K562 (cell line): Measurements from ENCODE around the gene LRRC9. TPM values are rescaled to one million over a fixed set of nuclear protein-coding genes. Genes with fewer than 3 reads are reported as not detected.

ENCODE experiments used
- ATAC-seq: fragments of 200-7000 bp; cut with Tn5 transposase; 3 replicates; pipeline ENCODE4 v1.9.1; 2020; ENCODE audit warnings: moderate library complexity
- BruUV-seq: library from RNA; stranded (reverse); fragments of 400-500 nt; replicated peaks from 2 replicates; lab custom pipeline; 2021; lab: Mats Ljungman, UMichigan
- CTCF ChIA-PET: fragments of 300-600 bp; formaldehyde crosslinking; extraction: SDS; loops from one replicate; lab custom pipeline; 2021; ENCODE audit warnings: low intra/inter-chr PET ratio; lab: Yijun Ruan, JAX
- POLR2A ChIA-PET: fragments of 300-600, 350-650 bp; sonication (Branson Sonifier 250); formaldehyde crosslinking; extraction: SDS; loops from one replicate; lab custom pipeline; 2021; ENCODE audit warnings: antibody characterized with exemption, inconsistent platforms; lab: Yijun Ruan, JAX
- DNase-seq, 4 experiments: peaks; one replicate each; pipeline versions ENCODE4 v3.0.0 to v3.0.0-alpha.2; 2011 to 2018; ENCODE audit warnings: low spot score in 3 of 4, mixed read lengths in 3 of 4; ENCODE audit errors: extremely low read depth in 1 of 4
- FAIRE-seq: peaks from 2 replicates; lab custom pipeline; 2011; peaks lifted over from hg19 to GRCh38; lab: Jason Lieb, UNC
- H2AFZ ChIP-seq: 2 replicates; pipeline ENCODE4 v1.6.0; 2011; ENCODE audit warnings: low read depth, low read length, control low read depth, inconsistent platforms
- H3K27ac ChIP-seq: fragments of 200-600 bp; 3 replicates; pipeline ENCODE4 v1.8.0; 2011; ENCODE audit warnings: low read depth, mild to moderate bottlenecking, control low read depth, inconsistent platforms, low read length, moderate library complexity, mixed read lengths; ENCODE audit errors: extremely low read depth
- H3K27me3 ChIP-seq, 2 experiments: fragments of 300-600 bp in 1 of 2; 2 replicates in 1 of 2; 3 replicates in 1 of 2; pipeline versions ENCODE4 v1.6.0 to v1.8.0; 2011; ENCODE audit warnings: inconsistent platforms in 2 of 2, low read length in 2 of 2, mild to moderate bottlenecking in 1 of 2, mixed read lengths in 1 of 2, moderate library complexity in 1 of 2; ENCODE audit not compliant: control insufficient read depth in 2 of 2, insufficient read depth in 2 of 2
- H3K36me3 ChIP-seq: fragments of 300-600 bp; 3 replicates; pipeline ENCODE4 v1.8.0; 2011; ENCODE audit warnings: mild to moderate bottlenecking, low read length, inconsistent platforms; ENCODE audit not compliant: control insufficient read depth, insufficient read depth
- H3K4me1 ChIP-seq, 2 experiments: fragments of 200-600 bp in 1 of 2; replicated peaks in 1 of 2; 2 replicates in 1 of 2; 3 replicates in 1 of 2; pipeline versions ENCODE4 v1.5.1 to v1.8.0; 2011; ENCODE audit warnings: inconsistent platforms in 2 of 2, low read length in 2 of 2, mild to moderate bottlenecking in 1 of 2, mixed read lengths in 1 of 2, moderate library complexity in 1 of 2; ENCODE audit not compliant: control insufficient read depth in 2 of 2, insufficient read depth in 2 of 2
- H3K4me2 ChIP-seq: 2 replicates; pipeline ENCODE4 v1.6.1; 2011; ENCODE audit warnings: low read length, control low read depth, inconsistent platforms, mixed read lengths; ENCODE audit not compliant: insufficient read depth
- H3K4me3 ChIP-seq: fragments of 200-600 bp; sonication (generic), shearing (Covaris generic); 2 replicates; pipeline ENCODE4 v1.5.1; 2016; ENCODE audit warnings: control low read depth, inconsistent platforms
- H3K79me2 ChIP-seq: fragments of 200-600 bp; 3 replicates; pipeline ENCODE4 v1.8.0; 2011; ENCODE audit warnings: low read length, inconsistent platforms; ENCODE audit not compliant: control insufficient read depth, insufficient read depth
- H3K9ac ChIP-seq, 2 experiments: 2 replicates each; pipeline versions ENCODE4 v1.6.0 to v1.6.1; 2011; ENCODE audit warnings: low read depth in 2 of 2, low read length in 2 of 2, control low read depth in 1 of 2, inconsistent platforms in 1 of 2, mild to moderate bottlenecking in 1 of 2, mixed read lengths in 1 of 2; ENCODE audit not compliant: insufficient read depth in 1 of 2
- H3K9me1 ChIP-seq: one replicate; pipeline ENCODE4 v1.6.0; 2011; ENCODE audit warnings: inconsistent platforms, mild to moderate bottlenecking, low read length, moderate library complexity; ENCODE audit not compliant: control insufficient read depth, insufficient read depth
- H3K9me3 ChIP-seq: replicated peaks from 2 replicates; pipeline ENCODE4 v1.5.1; 2011; ENCODE audit warnings: low read depth, low read length, inconsistent platforms; ENCODE audit not compliant: control insufficient read depth, insufficient read depth
- H4K20me1 ChIP-seq: replicated peaks from 2 replicates; pipeline ENCODE4 v1.6.1; 2011; ENCODE audit warnings: low read length, inconsistent platforms, mixed read lengths; ENCODE audit not compliant: control insufficient read depth, insufficient read depth
- CAMTA2 ChIP-seq: fragments of 250-450 bp; sonication (Bioruptor Pico); conservative IDR thresholded peaks from 2 replicates; pipeline ENCODE4 v1.5.1; 2022
- CBX2 ChIP-seq: fragments of 200-600 bp; sonication (generic); IDR thresholded peaks from one replicate; pipeline ENCODE4 v1.6.1; 2012; ENCODE audit warnings: mild to moderate bottlenecking, low read length, inconsistent platforms; ENCODE audit not compliant: insufficient read depth, poor library complexity, severe bottlenecking
- EP300 ChIP-seq: IDR thresholded peaks from 2 replicates; pipeline ENCODE4 v1.6.1; 2012; ENCODE audit warnings: low read length, improper control_type of control experiment
- ESRRA ChIP-seq: fragments of 450-650 bp; IDR thresholded peaks from 2 replicates; pipeline ENCODE4 v1.6.1; 2014; ENCODE audit warnings: low read depth, mild to moderate bottlenecking, moderate library complexity, borderline replicate concordance
- FOXJ2 ChIP-seq: fragments of 200-800 bp; sonication (Bioruptor generic); IDR thresholded peaks from 2 replicates; pipeline ENCODE4 v1.6.1; 2016; ENCODE audit warnings: missing genetic modification characterization, missing compliant biosample characterization
- HDAC2 ChIP-seq: fragments of 450-650 bp; IDR thresholded peaks from 2 replicates; pipeline ENCODE4 v1.6.1; 2016; ENCODE audit warnings: mild to moderate bottlenecking
- KLF6 ChIP-seq: fragments of 250-450 bp; sonication (Bioruptor Pico); IDR thresholded peaks from 2 replicates; pipeline ENCODE4 v1.4.0; 2020; ENCODE audit warnings: mild to moderate bottlenecking, moderate library complexity, borderline replicate concordance
- MCM3 ChIP-seq: fragments of 450-650 bp; IDR thresholded peaks from 2 replicates; pipeline ENCODE4 v1.6.1; 2016
- NCOA4 ChIP-seq: fragments of 450-650 bp; IDR thresholded peaks from 2 replicates; pipeline ENCODE4 v1.6.1; 2018; ENCODE audit warnings: mild to moderate bottlenecking; ENCODE audit not compliant: partially characterized antibody
- NR4A1 ChIP-seq, 2 experiments: fragments of 250-450 bp in 1 of 2; fragments of 450-650 bp in 1 of 2; sonication (Bioruptor Pico) in 1 of 2; IDR thresholded peaks; 2 replicates each; pipeline versions ENCODE4 v1.4.0 to v1.6.1; 2016 to 2020; ENCODE audit warnings: mild to moderate bottlenecking in 2 of 2, missing compliant biosample characterization in 1 of 2, missing genetic modification characterization in 1 of 2, moderate library complexity in 1 of 2
- PHF8 ChIP-seq: fragments of 200-600 bp; sonication (generic); IDR thresholded peaks from 2 replicates; pipeline ENCODE4 v1.6.1; 2012; ENCODE audit warnings: mixed run types, mild to moderate bottlenecking, inconsistent platforms, low read length, moderate library complexity, borderline replicate concordance
- TCF3 ChIP-seq: sonication (generic); formaldehyde crosslinking; IDR thresholded peaks from 2 replicates; pipeline ENCODE4 v1.4.0; 2020; ENCODE audit warnings: mild to moderate bottlenecking, missing genetic modification reagents
- ZNF23 ChIP-seq: fragments of 250-450 bp; sonication (Bioruptor Pico); IDR thresholded peaks from 2 replicates; pipeline ENCODE4 v1.4.0; 2020; ENCODE audit warnings: mild to moderate bottlenecking
- in situ Hi-C: fragments of 300-500 bp; cut with MboI; formaldehyde crosslinking; loops from 4 replicates; pipeline ENCODE4 v1.15.0; 2018; ENCODE audit warnings: inconsistent platforms, mixed read lengths
- intact Hi-C: fragments of 100-400 bp; cut with micrococcal nuclease; formaldehyde crosslinking; loops from 2 replicates; pipeline ENCODE4 v1.14.2; 2022
- polyA plus RNA-seq, 8 experiments: library from polyadenylated mRNA; depleted of rRNA in 4 of 8; stranded (reverse) in 5 of 8; unstranded in 3 of 8; fragments of >200 nt; fragmentation: Nextera tagmentation in 2 of 8; fragmentation: Illumina TruSeq in 1 of 8; extraction: Ambion mirVana in 2 of 8; extraction: Trizol in 1 of 8; gene quantifications; 2 replicates each; pipeline versions ENCODE4 v1.2.1 to v1.2.3, GENCODE V29; 2011 to 2014; ENCODE audit warnings: inconsistent platforms in 1 of 8, missing spikeins in 1 of 8
- total RNA-seq, 7 experiments: library from RNA; depleted of rRNA in 6 of 7; stranded (reverse); fragments of >200 nt in 6 of 7; fragmentation: Illumina TruSeq in 2 of 7; extraction: Trizol in 2 of 7; gene quantifications; 2 replicates each; pipeline versions ENCODE4 v1.2.1 to v1.2.3, GENCODE V29; 2011 to 2021; ENCODE audit warnings: low replicate concordance in 1 of 7
- TF ChIP-seq, protein P1 (sequence below): fragments of 450-650 bp; formaldehyde crosslinking; IDR thresholded peaks from 2 replicates; pipeline ENCODE4 v1.4.0; 2022; ENCODE audit warnings: missing genetic modification characterization

Gene LRRC9
- total and polyA plus RNA-seq, 9 of the 15 experiments (the other 6 are each of a cell fraction or from before 2014, with no cell fraction given): not detected

DNA sequence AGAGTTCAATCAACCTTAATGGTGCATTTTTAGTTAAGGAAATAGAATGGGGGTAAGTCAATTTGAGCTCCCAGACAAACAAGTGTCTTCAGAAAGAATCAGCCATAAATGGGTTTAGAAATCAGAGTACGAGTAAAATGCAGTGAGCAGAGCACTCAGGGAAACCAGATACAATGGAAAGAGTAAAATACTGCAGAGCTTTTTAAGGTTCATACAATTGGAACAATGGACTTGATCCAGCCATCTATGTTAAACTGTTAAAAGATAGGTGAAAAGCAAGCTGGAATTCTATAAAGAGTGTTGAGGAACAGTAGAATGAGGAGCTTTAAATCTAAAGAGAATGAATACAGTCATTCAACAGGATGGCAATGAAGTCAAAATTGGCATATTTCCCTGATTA lies 147.9 kb downstream of the LRRC9 start (continued):
- no peak for TF ChIP-seq NCOA4
- no peak for TF ChIP-seq MCM3
- no peak for TF ChIP-seq TCF3 (CRISPR knock-in tag)
- TF ChIP-seq FOXJ2: no peak
- TF ChIP-seq, protein P1, sequence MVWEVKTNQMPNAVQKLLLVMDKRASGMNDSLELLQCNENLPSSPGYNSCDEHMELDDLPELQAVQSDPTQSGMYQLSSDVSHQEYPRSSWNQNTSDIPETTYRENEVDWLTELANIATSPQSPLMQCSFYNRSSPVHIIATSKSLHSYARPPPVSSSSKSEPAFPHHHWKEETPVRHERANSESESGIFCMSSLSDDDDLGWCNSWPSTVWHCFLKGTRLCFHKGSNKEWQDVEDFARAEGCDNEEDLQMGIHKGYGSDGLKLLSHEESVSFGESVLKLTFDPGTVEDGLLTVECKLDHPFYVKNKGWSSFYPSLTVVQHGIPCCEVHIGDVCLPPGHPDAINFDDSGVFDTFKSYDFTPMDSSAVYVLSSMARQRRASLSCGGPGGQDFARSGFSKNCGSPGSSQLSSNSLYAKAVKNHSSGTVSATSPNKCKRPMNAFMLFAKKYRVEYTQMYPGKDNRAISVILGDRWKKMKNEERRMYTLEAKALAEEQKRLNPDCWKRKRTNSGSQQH (CRISPR knock-in tag): no peak
- no peak for TF ChIP-seq ESRRA
- no peak for TF ChIP-seq ZNF23 (CRISPR knock-in tag)
- TF ChIP-seq, all 486 proteins: peak for 0

GRCh38 chr14:60079723-60080122 lies 159.8 kb downstream of the LRRC9 start:
- ATAC-seq (no peak), DNase-seq (no peak), FAIRE-seq (no peak)
- ChIA-PET CTCF (no interaction called here), POLR2A (no interaction called here)
- no TSS peak for BruUV-seq
- intact Hi-C loops: no loop called here
- in situ Hi-C loops: no loop called here
- Histone ChIP-seq H3K4me1 (no peaks in the 10 kb centered on the region), H3K4me3 (no peak overlapping the region), H2AFZ (no peak overlapping the region), H3K79me2 (no peaks in the 10 kb centered on the region), H3K27ac (no peak overlapping the region), H3K9me3 (no peaks in the 10 kb centered on the region), H3K4me2 (no peak overlapping the region), H3K9ac (no peak overlapping the region), H3K27me3 (no peaks in the 10 kb centered on the region), H3K36me3 (no peaks in the 10 kb centered on the region), H3K9me1 (no peaks in the 10 kb centered on the region), H4K20me1 (no peaks in the 10 kb centered on the region)
- TF ChIP-seq EP300: no peak
- TF ChIP-seq HDAC2: no peak
- no peak for TF ChIP-seq PHF8
- no peak for TF ChIP-seq NR4A1 (CRISPR knock-in tag; IDR thresholded peaks at IDR 0.05)
- TF ChIP-seq NR4A1 (tag; IDR thresholded peaks at IDR 0.05): no peak
- no peak for TF ChIP-seq CBX2
- TF ChIP-seq CAMTA2: no peak
- no peak for TF ChIP-seq KLF6 (CRISPR knock-in tag)
